Adrenal gland (tissue), 5 donors: ENCODE measurements around the gene UNC5C.

Experiments
- CTCF ChIP-seq, 6 experiments: fragments of 450-650 bp in 4 of 6; fragments of 200-600 bp in 2 of 6; sonication (generic) in 1 of 6; IDR thresholded peaks; 1 replicate in 5 of 6; 2 replicates in 1 of 6; pipeline versions ENCODE4 v1.5.1 to v1.8.0; 2016 to 2021; ENCODE audit warnings: antibody characterized with exemption in 6 of 6, mild to moderate bottlenecking in 2 of 6, moderate library complexity in 1 of 6
- POLR2A ChIP-seq, 2 donors: fragments of 450-650 bp; IDR thresholded peaks; one replicate each; pipeline ENCODE4 v1.6.1; 2017; ENCODE audit warnings: antibody characterized with exemption in 2 of 2, mild to moderate bottlenecking in 2 of 2, moderate library complexity in 1 of 2
- donor health status: DM: no; HTN: no; CAD: no.

DNA sequence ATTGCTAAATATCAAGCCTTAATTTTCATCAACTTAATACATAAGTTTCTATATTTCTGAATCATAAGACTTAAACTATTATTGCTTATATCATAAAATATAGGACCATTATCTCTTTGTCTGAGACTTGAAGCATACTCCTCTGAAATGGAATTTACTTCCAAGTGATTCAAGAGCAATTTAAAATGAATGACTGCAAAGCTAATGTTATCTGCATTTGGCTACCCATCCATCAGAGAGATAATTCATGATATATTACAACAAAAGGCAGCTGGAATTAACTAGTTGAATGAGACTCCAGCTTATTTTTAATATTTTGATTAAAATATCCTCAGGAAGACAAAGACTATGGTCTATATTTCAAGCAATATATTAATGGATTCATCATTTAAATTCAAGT is 208.6 kb downstream of the UNC5C start:
- TF ChIP-seq CTCF (IDR thresholded peaks at IDR 0.05), result no peak
- TF ChIP-seq POLR2A (IDR thresholded peaks at IDR 0.05), result no peak
